ENCODE measurements around the gene EMC10.
"Not testable (repeated sequence)": the region's sequence is repeated elsewhere in the genome, so short reads cannot be mapped to it uniquely, and the experiment has no call there.

The EMC10 gene

DNA sequence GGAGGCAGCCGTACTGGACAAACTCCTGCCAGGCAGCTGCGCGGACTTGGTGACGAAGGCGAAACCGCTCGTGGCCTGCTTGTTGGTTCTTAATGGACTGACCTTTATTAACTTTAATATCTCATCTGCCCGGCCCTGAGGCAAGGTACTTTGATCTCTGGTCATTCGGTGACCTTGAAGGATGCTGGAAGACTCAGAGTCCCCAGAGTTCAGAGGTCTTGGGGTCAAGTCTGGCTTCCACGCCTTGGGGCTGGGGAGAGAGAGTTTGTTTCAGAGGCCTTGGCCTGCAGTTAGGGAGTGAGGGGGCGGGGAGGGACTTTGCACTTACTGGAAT is 9.6 kb upstream of the EMC10 start:
- Histone ChIP-seq H3K4me2 (ENCODE audit: low read depth, low read length) (no peak overlapping the region), H3K79me2 (ENCODE audit: low read length) (no peaks in the 10 kb centered on the region), H3F3A (ENCODE audit: insufficient read depth, low read length) (no peaks in the 10 kb centered on the region), H3K9ac (ENCODE audit: low read length) (no peak overlapping the region), H2AFZ (ENCODE audit: low read length) (no peak overlapping the region), H3K36me3 (replicated peaks; ENCODE audit: insufficient read depth, low read length) (no peaks in the 10 kb centered on the region), H3K9me3 (replicated peaks; ENCODE audit: insufficient read depth, low read length) (no peaks in the 10 kb centered on the region), H4K20me1 (ENCODE audit: insufficient read depth, low read length) (no peaks in the 10 kb centered on the region), H3K4me1 (ENCODE audit: low read length) (no peaks in the 10 kb centered on the region), H3K27ac (ENCODE audit: low read length) (no peak overlapping the region), H3K27me3 (replicated peaks; ENCODE audit: insufficient read depth, low read length) (peaks cover 85% of the 10 kb centered on the region), H3K9me2 (replicated peaks; ENCODE audit: insufficient read depth, low read length) (no peaks in the 10 kb centered on the region), H3K4me3 (ENCODE audit: low read length) (no peak overlapping the region)
- TF ChIP-seq EZH2phosphoT487 (IDR thresholded peaks at IDR 0.05; ENCODE audit: low read length) (no peak), EZH2 (optimal IDR thresholded peaks at IDR 0.05; ENCODE audit: low read depth, low read length) (no peak)
- TF ChIP-seq, protein P1, sequence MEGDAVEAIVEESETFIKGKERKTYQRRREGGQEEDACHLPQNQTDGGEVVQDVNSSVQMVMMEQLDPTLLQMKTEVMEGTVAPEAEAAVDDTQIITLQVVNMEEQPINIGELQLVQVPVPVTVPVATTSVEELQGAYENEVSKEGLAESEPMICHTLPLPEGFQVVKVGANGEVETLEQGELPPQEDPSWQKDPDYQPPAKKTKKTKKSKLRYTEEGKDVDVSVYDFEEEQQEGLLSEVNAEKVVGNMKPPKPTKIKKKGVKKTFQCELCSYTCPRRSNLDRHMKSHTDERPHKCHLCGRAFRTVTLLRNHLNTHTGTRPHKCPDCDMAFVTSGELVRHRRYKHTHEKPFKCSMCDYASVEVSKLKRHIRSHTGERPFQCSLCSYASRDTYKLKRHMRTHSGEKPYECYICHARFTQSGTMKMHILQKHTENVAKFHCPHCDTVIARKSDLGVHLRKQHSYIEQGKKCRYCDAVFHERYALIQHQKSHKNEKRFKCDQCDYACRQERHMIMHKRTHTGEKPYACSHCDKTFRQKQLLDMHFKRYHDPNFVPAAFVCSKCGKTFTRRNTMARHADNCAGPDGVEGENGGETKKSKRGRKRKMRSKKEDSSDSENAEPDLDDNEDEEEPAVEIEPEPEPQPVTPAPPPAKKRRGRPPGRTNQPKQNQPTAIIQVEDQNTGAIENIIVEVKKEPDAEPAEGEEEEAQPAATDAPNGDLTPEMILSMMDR (IDR thresholded peaks at IDR 0.05; ENCODE audit: low read length), result no peak
- no peak for DNase-seq

DNA sequence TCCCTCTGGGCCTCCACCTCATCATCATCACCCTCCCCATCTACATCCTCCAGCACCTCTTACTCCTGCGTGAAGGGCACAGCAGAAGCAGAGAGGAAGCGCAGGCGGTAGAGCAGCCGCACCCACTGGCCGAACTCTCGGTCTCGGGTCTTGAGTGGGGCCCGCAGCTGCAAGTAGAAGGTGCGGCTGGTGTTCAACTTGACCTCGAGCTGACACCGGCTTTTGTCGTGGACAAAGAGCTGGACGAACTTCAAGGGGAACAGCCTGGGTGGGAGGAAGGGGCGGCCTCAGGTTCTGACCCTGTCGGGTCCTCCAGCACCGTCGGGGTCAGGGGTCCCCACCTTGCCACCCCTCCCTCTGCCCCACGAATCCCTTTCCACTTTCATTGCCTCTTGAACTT is 8.7 kb upstream of the EMC10 start:
- Histone ChIP-seq H3K27ac (ENCODE audit: low read length) (no peak overlapping the region), H3K27me3 (replicated peaks; ENCODE audit: insufficient read depth, low read length) (peaks cover 76% of the 10 kb centered on the region), H3K4me1 (ENCODE audit: low read length) (no peaks in the 10 kb centered on the region), H3K9me3 (replicated peaks; ENCODE audit: insufficient read depth, low read length) (no peaks in the 10 kb centered on the region), H3K79me2 (ENCODE audit: low read length) (no peaks in the 10 kb centered on the region), H2AFZ (ENCODE audit: low read length) (no peak overlapping the region), H4K20me1 (ENCODE audit: insufficient read depth, low read length) (no peaks in the 10 kb centered on the region), H3K4me2 (ENCODE audit: low read depth, low read length) (no peak overlapping the region), H3K9me2 (replicated peaks; ENCODE audit: insufficient read depth, low read length) (no peaks in the 10 kb centered on the region), H3F3A (ENCODE audit: insufficient read depth, low read length) (no peaks in the 10 kb centered on the region), H3K36me3 (replicated peaks; ENCODE audit: insufficient read depth, low read length) (no peaks in the 10 kb centered on the region), H3K9ac (ENCODE audit: low read length) (no peak overlapping the region), H3K4me3 (ENCODE audit: low read length) (no peak overlapping the region)
- TF ChIP-seq EZH2 (optimal IDR thresholded peaks at IDR 0.05; ENCODE audit: low read depth, low read length) (no peak), EZH2phosphoT487 (IDR thresholded peaks at IDR 0.05; ENCODE audit: low read length) (no peak)
- TF ChIP-seq, protein P1 (IDR thresholded peaks at IDR 0.05; ENCODE audit: low read length), result no peak
- DNase-seq, result no peak

DNA sequence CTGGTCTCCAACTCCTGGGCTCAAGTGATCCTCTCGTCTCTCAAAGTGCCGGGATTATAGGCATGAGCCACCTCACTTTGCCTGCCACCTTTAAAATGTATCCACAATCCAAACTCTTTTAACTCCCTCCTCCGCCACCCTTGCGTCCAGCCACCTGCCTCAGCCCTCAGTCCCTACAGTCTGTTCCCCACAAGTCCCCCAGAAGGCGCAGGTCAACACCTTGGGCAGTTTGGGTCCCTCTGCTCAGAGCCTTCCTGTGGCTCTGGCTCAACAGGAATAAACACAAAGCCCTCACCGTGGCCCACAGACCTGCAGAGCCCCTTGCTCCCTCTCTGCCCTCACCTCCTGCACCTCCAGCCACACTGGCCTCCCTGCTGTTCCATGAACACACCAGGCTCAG is 7.5 kb upstream of the EMC10 start:
- no peak overlapping the region for H3K9ac ChIP-seq (ENCODE audit: low read length)
- TF ChIP-seq, protein P1 (IDR thresholded peaks at IDR 0.05; ENCODE audit: low read length), result no peak
- TF ChIP-seq EZH2 (optimal IDR thresholded peaks at IDR 0.05; ENCODE audit: low read depth, low read length), result no peak
- no peak for TF ChIP-seq EZH2phosphoT487 (IDR thresholded peaks at IDR 0.05; ENCODE audit: low read length)
- no peak for DNase-seq
- no peak overlapping the region for H3K27ac ChIP-seq (ENCODE audit: low read length)
- peaks cover 70% of the 10 kb centered on the region for H3K27me3 ChIP-seq (replicated peaks; ENCODE audit: insufficient read depth, low read length)
- no peaks in the 10 kb centered on the region for H3K9me3 ChIP-seq (replicated peaks; ENCODE audit: insufficient read depth, low read length)
- no peaks in the 10 kb centered on the region for H3K79me2 ChIP-seq (ENCODE audit: low read length)
- no peaks in the 10 kb centered on the region for H3K36me3 ChIP-seq (replicated peaks; ENCODE audit: insufficient read depth, low read length)
- no peaks in the 10 kb centered on the region for H4K20me1 ChIP-seq (ENCODE audit: insufficient read depth, low read length)
- H3K4me2 ChIP-seq (ENCODE audit: low read depth, low read length), result no peak overlapping the region
- H3K9me2 ChIP-seq (replicated peaks; ENCODE audit: insufficient read depth, low read length), result no peaks in the 10 kb centered on the region
- H3F3A ChIP-seq (ENCODE audit: insufficient read depth, low read length), result no peaks in the 10 kb centered on the region
- no peak overlapping the region for H2AFZ ChIP-seq (ENCODE audit: low read length)
- no peaks in the 10 kb centered on the region for H3K4me1 ChIP-seq (ENCODE audit: low read length)
- no peak overlapping the region for H3K4me3 ChIP-seq (ENCODE audit: low read length)

DNA sequence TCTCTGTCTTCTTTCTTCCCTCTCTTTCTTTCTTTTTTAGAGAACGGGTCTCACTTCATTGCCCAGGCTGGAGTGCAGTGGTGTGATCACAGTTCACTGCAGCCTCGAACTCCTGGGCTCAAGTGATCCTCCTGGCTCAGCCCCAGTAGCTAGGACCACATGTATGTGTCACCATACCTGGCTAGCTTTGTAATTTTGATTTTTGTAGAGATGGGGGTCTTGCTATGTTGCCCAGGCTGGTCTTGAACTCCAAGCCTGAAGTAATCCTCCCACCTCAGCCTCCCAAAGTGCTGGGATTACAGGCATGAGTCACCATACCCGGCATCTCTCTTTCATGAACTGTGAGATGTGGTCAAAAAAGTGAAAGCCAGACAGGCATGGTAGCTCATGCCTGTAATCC is 3.0 kb upstream of the EMC10 start:
- not testable (repeated sequence) for H4K20me1 ChIP-seq (ENCODE audit: insufficient read depth, low read length); H3K4me2 ChIP-seq (ENCODE audit: low read depth, low read length); H2AFZ ChIP-seq (ENCODE audit: low read length); H3F3A ChIP-seq (ENCODE audit: insufficient read depth, low read length); H3K27ac ChIP-seq (ENCODE audit: low read length); H3K9ac ChIP-seq (ENCODE audit: low read length); DNase-seq; H3K9me3 ChIP-seq (replicated peaks; ENCODE audit: insufficient read depth, low read length); H3K9me2 ChIP-seq (replicated peaks; ENCODE audit: insufficient read depth, low read length); H3K4me3 ChIP-seq (ENCODE audit: low read length); H3K4me1 ChIP-seq (ENCODE audit: low read length); H3K36me3 ChIP-seq (replicated peaks; ENCODE audit: insufficient read depth, low read length)
- Histone ChIP-seq H3K79me2 (ENCODE audit: low read length) (peaks cover 18% of the 10 kb centered on the region), H3K27me3 (replicated peaks; ENCODE audit: insufficient read depth, low read length) (peaks cover 27% of the 10 kb centered on the region)
